ENCODE data around the gene NTM. TPM values are rescaled to one million over a fixed set of nuclear protein-coding genes. Genes with fewer than 3 reads are reported as not detected.

NTM gene
- total and polyA plus RNA-seq, 2 of the 8 experiments (the other 6 are each of a cell fraction or from before 2014, with no cell fraction given), result 13.4 to 20.0 TPM

DNA sequence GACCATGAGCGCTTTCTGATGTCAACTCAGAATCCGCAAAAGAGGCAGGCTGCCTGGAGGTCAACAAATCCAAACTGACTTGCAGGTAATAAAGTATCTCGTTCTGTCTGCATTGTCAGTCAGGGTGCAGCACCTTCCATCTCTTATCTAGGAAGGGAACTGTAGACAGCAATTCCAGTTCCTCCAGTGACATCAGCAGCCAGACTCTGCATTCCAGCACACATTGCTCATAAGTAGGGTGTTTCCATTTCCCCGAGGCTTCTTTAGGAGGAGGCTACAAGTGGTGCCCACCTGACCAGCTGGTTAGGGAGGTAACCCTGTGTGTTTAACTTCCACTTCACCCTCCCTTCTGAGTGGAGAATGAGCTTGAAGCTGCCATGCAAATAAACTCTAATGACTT lies 53.3 kb downstream of the NTM start:
- Histone ChIP-seq H2BK5ac (ENCODE audit: low read depth, low read length) (no peak overlapping the region), H4K8ac (ENCODE audit: extremely low read depth, insufficient read depth, low read length) (no peak overlapping the region), H3K79me1 (ENCODE audit: low read depth, low read length) (no peaks in the 10 kb centered on the region; the same call in 1 of the 2 replicates), H3K9ac (replicated peaks in 1 of 4; ENCODE audit: extremely low read depth in 1 of 4, low read depth in 3 of 4, low read length in 3 of 4) (no peak overlapping the region), H3K18ac (ENCODE audit: extremely low read depth, low read length) (no peak overlapping the region), H3K4me3 (ENCODE audit: extremely low read depth in 1 of 4, insufficient read depth in 2 of 4, low read depth in 3 of 4, low read length in 4 of 4) (no peak overlapping the region), H4K20me1 (replicated peaks in 1 of 2; ENCODE audit: control insufficient read depth in 1 of 2, insufficient read depth in 2 of 2, low read length in 2 of 2) (peaks cover 0 to 2% of the 10 kb centered on the region in 2 experiments), H2AFZ (ENCODE audit: low read length) (no peak overlapping the region), H3K56ac (replicated peaks; ENCODE audit: insufficient read length, low read depth, low read length) (no peak overlapping the region), H3K23me2 (ENCODE audit: low read depth, low read length) (no peaks in the 10 kb centered on the region), H2AK5ac (ENCODE audit: low read depth, low read length) (no peak overlapping the region), H3K79me2 (ENCODE audit: control insufficient read depth in 1 of 2, insufficient read depth in 2 of 2, low read length in 2 of 2) (no peaks in the 10 kb centered on the region), H3K27ac (ENCODE audit: low read depth, low read length) (no peak overlapping the region), H3K4me2 (ENCODE audit: insufficient read depth in 1 of 2, low read depth in 2 of 2, low read length in 2 of 2) (no peak overlapping the region), H3K4me1 (replicated peaks in 1 of 4; ENCODE audit: control insufficient read depth in 3 of 4, insufficient read depth in 4 of 4, low read length in 3 of 4) (no peaks in the 10 kb centered on the region), H3K14ac (ENCODE audit: insufficient read length) (no peak overlapping the region), H3K23ac (ENCODE audit: insufficient read length) (no peak overlapping the region), H4K5ac (ENCODE audit: insufficient read length, low read depth, low read length) (no peak overlapping the region), H2BK15ac (ENCODE audit: low read length) (no peak overlapping the region), H2BK120ac (replicated peaks; ENCODE audit: low read depth, low read length) (no peak overlapping the region), H2BK20ac (ENCODE audit: low read length) (no peak overlapping the region), H3K9me3 (ENCODE audit: insufficient read depth in 2 of 2, low read depth in 1 of 2, low read length in 1 of 2) (no peaks in the 10 kb centered on the region), H2BK12ac (ENCODE audit: low read depth, low read length) (no peak overlapping the region), H4K91ac (replicated peaks; ENCODE audit: insufficient read length, low read length) (no peak overlapping the region), H3K4ac (replicated peaks; ENCODE audit: insufficient read length, low read depth, low read length) (no peak overlapping the region), H3K36me3 (ENCODE audit: control insufficient read depth in 2 of 4, insufficient read depth in 4 of 4, low read length in 3 of 4) (no peaks in the 10 kb centered on the region), H3K27me3 (replicated peaks in 1 of 4; ENCODE audit: control insufficient read depth in 3 of 4, extremely low read depth in 1 of 4, insufficient read depth in 3 of 4, low read length in 3 of 4) (no peaks in the 10 kb centered on the region)
- CTCF ChIA-PET (ENCODE audit: partially characterized antibody), result interaction anchor here (0.7 to 2.2 kb wide), 4 partner anchors 15 to 359 kb away, joined by 3 to 8 read pairs (median 4); no protein-coding TSS in a partner anchor
- WGBS, 2 experiments (ENCODE audit: extremely low coverage in 1 of 2, insufficient coverage in 1 of 2, insufficient read length in 1 of 2, insufficient replicate concordance in 2 of 2, low coverage in 1 of 2, low lambda C conversion rate in 2 of 2, missing lambda C conversion rate in 1 of 2), result 91% methylated on average over 4 of the region's 4 CpGs; no CpG with 5 or more reads in 1 of the 2 experiments
- DNase-seq (ENCODE audit: low read depth in 1 of 2, low spot score in 2 of 2) (no peak), FAIRE-seq (no peak)
- POLR2A ChIA-PET (ENCODE audit: partially characterized antibody), result interaction anchor here (0.8 to 0.9 kb wide), 2 partner anchors 13 to 59 kb away, joined by 3 to 4 read pairs; no protein-coding TSS in a partner anchor
- TF ChIP-seq CTBP2 (IDR thresholded peaks at IDR 0.05; ENCODE audit: borderline replicate concordance, insufficient read depth, insufficient read length, low read length) (no peak), RFX5 (IDR thresholded peaks at IDR 0.05; ENCODE audit: borderline replicate concordance, low read depth, low read length) (no peak), JUN (IDR thresholded peaks at IDR 0.05; ENCODE audit: low read depth, low read length) (no peak), RBBP5 (IDR thresholded peaks at IDR 0.05; ENCODE audit: borderline replicate concordance, low read depth, low read length) (no peak), SIRT6 (IDR thresholded peaks at IDR 0.05; ENCODE audit: low read length) (no peak), SUZ12 (IDR thresholded peaks at IDR 0.05; ENCODE audit: low read length) (no peak), SIN3A (conservative IDR thresholded peaks at IDR 0.05 in 1 of 2, IDR thresholded peaks at IDR 0.05 in 1 of 2; ENCODE audit: low read depth in 1 of 2, low read length in 2 of 2) (no peak)
- TF ChIP-seq, protein P1, sequence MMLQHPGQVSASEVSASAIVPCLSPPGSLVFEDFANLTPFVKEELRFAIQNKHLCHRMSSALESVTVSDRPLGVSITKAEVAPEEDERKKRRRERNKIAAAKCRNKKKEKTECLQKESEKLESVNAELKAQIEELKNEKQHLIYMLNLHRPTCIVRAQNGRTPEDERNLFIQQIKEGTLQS (IDR thresholded peaks at IDR 0.05; ENCODE audit: insufficient read depth, low read depth, low read length), result no peak
